ENCODE results near the gene MACF1.

Gene MACF1

GRCh38 chr1:39387452-39387851 lies 183.0 kb downstream of the MACF1 start:
- H3K27ac ChIP-seq (ENCODE audit: insufficient read depth, low read length, poor library complexity, severe bottlenecking) = no peak overlapping the region
- H3K36me3 ChIP-seq (ENCODE audit: control insufficient read depth, insufficient read depth, low read length) = peaks cover 64% of the 10 kb centered on the region
- H3K9me3 ChIP-seq (ENCODE audit: control insufficient read depth, low read length) = no peaks in the 10 kb centered on the region
- no peak overlapping the region for H3K4me3 ChIP-seq (ENCODE audit: insufficient read depth, low read depth, low read length, poor library complexity, severe bottlenecking)
- H3K27me3 ChIP-seq (replicated peaks; ENCODE audit: control insufficient read depth, insufficient read depth, low read length, poor library complexity, severe bottlenecking) = no peaks in the 10 kb centered on the region
- no peak for DNase-seq
- H3K4me1 ChIP-seq (ENCODE audit: control insufficient read depth, insufficient read depth, low read length, poor library complexity, severe bottlenecking) = no peaks in the 10 kb centered on the region

DNA sequence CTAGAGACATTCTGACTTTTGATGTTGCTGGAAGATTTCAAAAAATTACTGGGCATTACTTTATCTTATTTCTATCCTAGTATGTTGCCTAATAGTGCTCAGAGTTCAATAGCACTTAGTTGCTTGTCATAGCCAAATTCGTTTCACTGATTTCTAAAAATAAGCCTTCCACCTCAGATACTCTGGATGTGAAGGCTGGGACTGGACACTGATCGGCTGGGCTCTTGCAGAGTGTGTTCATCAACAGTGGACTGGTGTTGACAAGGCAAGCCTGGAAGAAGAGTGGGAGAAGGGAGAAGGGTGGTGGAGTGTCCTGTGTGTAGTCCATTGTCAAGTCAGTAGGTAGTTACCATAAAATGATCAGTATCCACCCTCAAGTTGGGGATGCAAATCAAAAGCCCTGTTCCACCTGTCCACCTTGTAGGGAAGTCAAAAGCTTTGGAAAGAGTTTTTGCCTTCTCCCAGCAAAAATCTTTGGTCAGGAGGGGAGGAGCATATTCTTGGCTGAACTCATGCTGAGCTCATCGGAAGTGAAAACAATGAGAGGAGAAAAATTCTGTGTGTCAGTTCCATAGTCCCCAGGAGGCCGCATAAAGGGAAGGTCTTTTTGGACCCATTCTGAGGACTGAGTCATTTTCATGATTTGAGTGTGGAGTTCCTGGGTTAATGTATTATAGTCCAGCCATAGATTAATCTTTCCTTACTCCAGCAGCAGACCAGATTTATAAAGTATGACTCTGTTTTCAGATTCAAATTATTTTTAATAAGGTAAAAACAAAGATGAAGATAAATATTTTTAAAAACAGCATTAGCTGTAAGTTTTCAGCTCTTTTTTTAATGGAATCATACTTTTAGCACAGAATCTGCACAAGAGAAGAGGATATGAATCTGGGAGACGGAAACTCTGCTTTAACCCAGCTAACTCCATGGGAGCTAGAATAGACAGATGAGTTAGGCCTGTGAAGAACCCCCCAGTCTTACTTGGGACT lies 187.5 kb downstream of the MACF1 start:
- H3K4me1 ChIP-seq (ENCODE audit: control insufficient read depth, insufficient read depth, low read length, poor library complexity, severe bottlenecking) = peaks cover 23% of the 10 kb centered on the region
- no peak overlapping the region for H3K4me3 ChIP-seq (ENCODE audit: insufficient read depth, low read depth, low read length, poor library complexity, severe bottlenecking)

GRCh38 chr1:39392851-39393573 lies 188.5 kb downstream of the MACF1 start:
- no peak for DNase-seq
- no peaks in the 10 kb centered on the region for H3K27me3 ChIP-seq (replicated peaks; ENCODE audit: control insufficient read depth, insufficient read depth, low read length, poor library complexity, severe bottlenecking)
- H3K9me3 ChIP-seq (ENCODE audit: control insufficient read depth, low read length) = no peaks in the 10 kb centered on the region
- H3K36me3 ChIP-seq (ENCODE audit: control insufficient read depth, insufficient read depth, low read length) = peaks cover 26% of the 10 kb centered on the region
- H3K4me1 ChIP-seq (ENCODE audit: control insufficient read depth, insufficient read depth, low read length, poor library complexity, severe bottlenecking) = peaks cover 32% of the 10 kb centered on the region
- H3K27ac ChIP-seq (ENCODE audit: insufficient read depth, low read length, poor library complexity, severe bottlenecking) = no peak overlapping the region
- no peak overlapping the region for H3K4me3 ChIP-seq (ENCODE audit: insufficient read depth, low read depth, low read length, poor library complexity, severe bottlenecking)

More for the DNA sequence above, 187.5 kb downstream of the MACF1 start:
- H3K27ac ChIP-seq (ENCODE audit: insufficient read depth, low read length, poor library complexity, severe bottlenecking) = no peak overlapping the region
- H3K9me3 ChIP-seq (ENCODE audit: control insufficient read depth, low read length) = no peaks in the 10 kb centered on the region
- peaks cover 36% of the 10 kb centered on the region for H3K36me3 ChIP-seq (ENCODE audit: control insufficient read depth, insufficient read depth, low read length)
- H3K27me3 ChIP-seq (replicated peaks; ENCODE audit: control insufficient read depth, insufficient read depth, low read length, poor library complexity, severe bottlenecking) = no peaks in the 10 kb centered on the region
- no peak for DNase-seq

DNA sequence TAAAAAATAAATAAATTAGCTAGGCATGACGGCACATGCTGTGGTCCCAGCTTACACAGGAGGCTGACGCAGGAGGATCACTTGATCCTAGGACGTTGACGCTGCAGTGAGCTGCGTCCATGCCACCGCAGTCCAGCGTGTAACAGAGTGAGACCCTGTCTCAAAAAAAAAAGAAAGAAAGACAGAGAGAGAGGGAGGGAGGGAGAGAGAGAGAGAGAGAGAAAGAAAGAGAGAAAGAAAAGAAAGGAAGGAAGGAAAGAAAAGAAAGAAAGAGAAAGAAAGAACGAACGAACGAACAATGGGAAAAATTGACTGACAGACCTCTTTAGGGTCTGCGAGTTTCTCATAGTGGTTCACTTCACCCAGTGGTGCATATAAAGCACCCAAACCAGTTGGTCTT lies 189.2 kb downstream of the MACF1 start:
- peaks cover 20% of the 10 kb centered on the region for H3K36me3 ChIP-seq (ENCODE audit: control insufficient read depth, insufficient read depth, low read length)
- DNase-seq = no peak
- H3K27ac ChIP-seq (ENCODE audit: insufficient read depth, low read length, poor library complexity, severe bottlenecking) = no peak overlapping the region
- H3K27me3 ChIP-seq (replicated peaks; ENCODE audit: control insufficient read depth, insufficient read depth, low read length, poor library complexity, severe bottlenecking) = no peaks in the 10 kb centered on the region
- no peaks in the 10 kb centered on the region for H3K9me3 ChIP-seq (ENCODE audit: control insufficient read depth, low read length)
- H3K4me3 ChIP-seq (ENCODE audit: insufficient read depth, low read depth, low read length, poor library complexity, severe bottlenecking) = no peak overlapping the region
- H3K4me1 ChIP-seq (ENCODE audit: control insufficient read depth, insufficient read depth, low read length, poor library complexity, severe bottlenecking) = peaks cover 38% of the 10 kb centered on the region

- Histone ChIP-seq H3K4me1 (ENCODE audit: control insufficient read depth, insufficient read depth, low read length, poor library complexity, severe bottlenecking) (peaks cover 42% of the 10 kb centered on the region), H3K36me3 (ENCODE audit: control insufficient read depth, insufficient read depth, low read length) (peaks cover 20% of the 10 kb centered on the region), H3K27ac (ENCODE audit: insufficient read depth, low read length, poor library complexity, severe bottlenecking) (no peak overlapping the region), H3K9me3 (ENCODE audit: control insufficient read depth, low read length) (no peaks in the 10 kb centered on the region), H3K4me3 (ENCODE audit: insufficient read depth, low read depth, low read length, poor library complexity, severe bottlenecking) (no peak overlapping the region), H3K27me3 (replicated peaks; ENCODE audit: control insufficient read depth, insufficient read depth, low read length, poor library complexity, severe bottlenecking) (no peaks in the 10 kb centered on the region)
- DNase-seq = no peak
These were observed 189.6 kb downstream of the MACF1 start for GRCh38 chr1:39394059-39394458.

DNA sequence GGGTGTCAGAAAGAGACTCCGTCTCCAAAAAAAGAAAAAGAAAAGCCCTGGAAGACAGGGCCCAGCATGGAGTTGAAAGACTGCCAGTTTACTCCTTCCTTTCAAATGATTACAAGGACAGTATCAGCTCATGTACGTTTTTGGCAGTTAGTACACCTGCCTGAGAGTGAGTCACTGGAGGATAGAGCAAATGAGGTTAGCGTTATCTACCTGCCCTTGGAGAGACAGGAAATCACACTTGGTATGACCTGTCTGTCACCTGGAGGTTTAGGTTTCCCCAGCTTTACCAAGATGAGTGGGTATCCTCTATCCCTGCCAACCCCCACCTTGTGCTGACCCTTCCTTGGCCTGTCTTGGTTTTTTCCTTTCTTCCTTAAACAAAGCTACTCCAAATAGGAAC lies 190.1 kb downstream of the MACF1 start:
- Histone ChIP-seq H3K9me3 (ENCODE audit: control insufficient read depth, low read length) (no peaks in the 10 kb centered on the region), H3K4me1 (ENCODE audit: control insufficient read depth, insufficient read depth, low read length, poor library complexity, severe bottlenecking) (peaks cover 44% of the 10 kb centered on the region), H3K27me3 (replicated peaks; ENCODE audit: control insufficient read depth, insufficient read depth, low read length, poor library complexity, severe bottlenecking) (no peaks in the 10 kb centered on the region), H3K36me3 (ENCODE audit: control insufficient read depth, insufficient read depth, low read length) (peaks cover 20% of the 10 kb centered on the region), H3K4me3 (ENCODE audit: insufficient read depth, low read depth, low read length, poor library complexity, severe bottlenecking) (no peak overlapping the region), H3K27ac (ENCODE audit: insufficient read depth, low read length, poor library complexity, severe bottlenecking) (no peak overlapping the region)
- peak; percentile 11 to 20 (median 15) for DNase-seq

GRCh38 chr1:39395357-39395831 lies 190.9 kb downstream of the MACF1 start:
- DNase-seq = no peak
- Histone ChIP-seq H3K9me3 (ENCODE audit: control insufficient read depth, low read length) (no peaks in the 10 kb centered on the region), H3K27me3 (replicated peaks; ENCODE audit: control insufficient read depth, insufficient read depth, low read length, poor library complexity, severe bottlenecking) (no peaks in the 10 kb centered on the region), H3K4me1 (ENCODE audit: control insufficient read depth, insufficient read depth, low read length, poor library complexity, severe bottlenecking) (peaks cover 44% of the 10 kb centered on the region), H3K27ac (ENCODE audit: insufficient read depth, low read length, poor library complexity, severe bottlenecking) (no peak overlapping the region), H3K36me3 (ENCODE audit: control insufficient read depth, insufficient read depth, low read length) (peaks cover 13% of the 10 kb centered on the region), H3K4me3 (ENCODE audit: insufficient read depth, low read depth, low read length, poor library complexity, severe bottlenecking) (no peak overlapping the region)

DNA sequence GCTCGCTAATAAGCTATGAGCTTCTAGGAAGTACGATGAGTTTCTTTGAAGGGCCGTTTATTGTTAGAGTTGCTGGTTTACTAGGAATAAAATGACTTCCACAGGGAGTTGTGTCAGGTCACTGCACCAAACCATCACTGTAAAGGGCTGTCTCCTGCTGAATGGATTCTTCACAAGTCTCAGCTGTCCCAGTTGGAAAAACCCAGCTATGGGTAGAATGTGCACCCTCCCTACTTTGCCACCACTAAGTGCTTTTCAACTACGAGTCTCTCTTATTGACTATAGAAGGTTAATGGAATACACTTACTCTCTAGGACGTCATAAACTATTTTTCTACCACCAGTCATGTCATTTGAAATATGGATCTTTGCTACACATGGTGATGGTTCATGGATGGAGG lies 192.2 kb downstream of the MACF1 start:
- Histone ChIP-seq H3K27me3 (replicated peaks; ENCODE audit: control insufficient read depth, insufficient read depth, low read length, poor library complexity, severe bottlenecking) (no peaks in the 10 kb centered on the region), H3K36me3 (ENCODE audit: control insufficient read depth, insufficient read depth, low read length) (peaks cover 8% of the 10 kb centered on the region), H3K9me3 (ENCODE audit: control insufficient read depth, low read length) (no peaks in the 10 kb centered on the region), H3K27ac (ENCODE audit: insufficient read depth, low read length, poor library complexity, severe bottlenecking) (no peak overlapping the region), H3K4me1 (ENCODE audit: control insufficient read depth, insufficient read depth, low read length, poor library complexity, severe bottlenecking) (peaks cover 44% of the 10 kb centered on the region), H3K4me3 (ENCODE audit: insufficient read depth, low read depth, low read length, poor library complexity, severe bottlenecking) (no peak overlapping the region)
- DNase-seq = no peak

DNA sequence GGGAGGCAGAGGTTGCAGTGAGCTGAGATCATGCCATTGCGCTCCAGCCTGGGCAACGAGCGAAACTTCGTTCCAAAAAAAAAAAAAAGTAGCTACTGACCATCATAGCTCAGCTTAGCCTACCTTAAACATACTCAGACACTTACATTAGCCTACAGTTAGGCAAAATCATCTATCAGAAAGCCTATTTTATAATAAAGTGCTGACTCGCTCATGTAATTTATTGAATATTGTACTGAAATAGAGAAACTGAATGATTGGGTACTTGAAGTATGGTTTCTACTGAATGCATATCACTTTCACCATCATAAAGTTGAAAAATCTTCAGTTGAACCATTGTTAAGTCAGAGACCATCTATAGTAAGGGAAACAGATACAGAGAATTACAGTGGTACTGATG lies 193.0 kb downstream of the MACF1 start:
- Histone ChIP-seq H3K4me3 (ENCODE audit: insufficient read depth, low read depth, low read length, poor library complexity, severe bottlenecking) (no peak overlapping the region), H3K27ac (ENCODE audit: insufficient read depth, low read length, poor library complexity, severe bottlenecking) (no peak overlapping the region), H3K27me3 (replicated peaks; ENCODE audit: control insufficient read depth, insufficient read depth, low read length, poor library complexity, severe bottlenecking) (no peaks in the 10 kb centered on the region), H3K36me3 (ENCODE audit: control insufficient read depth, insufficient read depth, low read length) (peaks cover 6% of the 10 kb centered on the region), H3K9me3 (ENCODE audit: control insufficient read depth, low read length) (no peaks in the 10 kb centered on the region), H3K4me1 (ENCODE audit: control insufficient read depth, insufficient read depth, low read length, poor library complexity, severe bottlenecking) (peaks cover 44% of the 10 kb centered on the region)
- DNase-seq = no peak
